WI38 (cell line): ENCODE data around the gene MYOT.

ENCODE experiments used
- H3K4me3 ChIP-seq: 2 replicates; pipeline ENCODE4 v1.5.1; 2011; ENCODE audit warnings: low read depth, mild to moderate bottlenecking, control low read depth, low read length
- TF ChIP-seq, protein P1 (sequence below): IDR thresholded peaks from 2 replicates; pipeline ENCODE4 v1.5.1; 2012; ENCODE audit warnings: low read depth, mild to moderate bottlenecking, control low read depth, low read length

MYOT gene

GRCh38 chr5:137870647-137871339 is 3.1 kb downstream of the MYOT start:
- TF ChIP-seq, protein P1, sequence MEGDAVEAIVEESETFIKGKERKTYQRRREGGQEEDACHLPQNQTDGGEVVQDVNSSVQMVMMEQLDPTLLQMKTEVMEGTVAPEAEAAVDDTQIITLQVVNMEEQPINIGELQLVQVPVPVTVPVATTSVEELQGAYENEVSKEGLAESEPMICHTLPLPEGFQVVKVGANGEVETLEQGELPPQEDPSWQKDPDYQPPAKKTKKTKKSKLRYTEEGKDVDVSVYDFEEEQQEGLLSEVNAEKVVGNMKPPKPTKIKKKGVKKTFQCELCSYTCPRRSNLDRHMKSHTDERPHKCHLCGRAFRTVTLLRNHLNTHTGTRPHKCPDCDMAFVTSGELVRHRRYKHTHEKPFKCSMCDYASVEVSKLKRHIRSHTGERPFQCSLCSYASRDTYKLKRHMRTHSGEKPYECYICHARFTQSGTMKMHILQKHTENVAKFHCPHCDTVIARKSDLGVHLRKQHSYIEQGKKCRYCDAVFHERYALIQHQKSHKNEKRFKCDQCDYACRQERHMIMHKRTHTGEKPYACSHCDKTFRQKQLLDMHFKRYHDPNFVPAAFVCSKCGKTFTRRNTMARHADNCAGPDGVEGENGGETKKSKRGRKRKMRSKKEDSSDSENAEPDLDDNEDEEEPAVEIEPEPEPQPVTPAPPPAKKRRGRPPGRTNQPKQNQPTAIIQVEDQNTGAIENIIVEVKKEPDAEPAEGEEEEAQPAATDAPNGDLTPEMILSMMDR: no peak
- no peak overlapping the region for H3K4me3 ChIP-seq

DNA sequence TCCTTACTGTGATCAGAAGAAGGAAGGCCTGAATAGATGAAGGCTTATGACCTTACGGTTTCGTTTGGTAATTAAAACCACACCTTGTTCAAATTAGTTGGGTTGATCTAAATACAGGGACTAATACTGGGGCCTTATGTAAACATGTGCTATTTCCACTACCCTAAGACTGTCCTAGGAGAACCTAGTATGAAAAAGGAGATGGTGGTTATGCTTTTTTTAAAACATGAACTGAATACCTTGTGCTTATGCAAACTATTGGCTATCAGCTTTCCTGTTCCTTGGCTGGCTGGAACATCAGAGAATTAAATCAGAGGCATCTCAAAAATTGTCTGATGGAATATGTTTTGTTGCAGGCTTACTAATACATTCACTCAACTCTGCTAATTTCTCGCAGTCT is 3.9 kb downstream of the MYOT start:
- TF ChIP-seq, protein P1: no peak
- no peak overlapping the region for H3K4me3 ChIP-seq

GRCh38 chr5:137872466-137872865 is 4.8 kb downstream of the MYOT start:
- TF ChIP-seq, protein P1: no peak
- H3K4me3 ChIP-seq: no peak overlapping the region

DNA sequence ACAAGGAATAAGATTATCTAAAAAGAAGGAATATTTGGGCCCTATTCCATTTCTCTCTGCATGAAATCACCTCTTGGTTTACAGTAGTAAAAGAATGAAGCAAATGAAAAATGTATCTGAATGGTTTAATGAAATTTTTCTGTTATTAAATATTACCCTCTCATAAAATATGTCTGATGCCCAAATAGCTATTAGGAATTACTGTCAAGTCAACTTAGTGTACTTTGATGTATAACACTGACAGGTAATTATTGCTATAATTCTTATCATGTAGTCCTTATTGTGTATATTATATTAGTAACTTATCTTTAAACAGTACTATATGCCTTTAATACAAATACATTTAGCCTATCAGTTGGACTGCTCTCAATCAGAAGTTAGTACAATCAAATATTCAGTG is 8.4 kb downstream of the MYOT start:
- TF ChIP-seq, protein P1: no peak
- H3K4me3 ChIP-seq: no peak overlapping the region

- TF ChIP-seq, protein P1: no peak
- no peak overlapping the region for H3K4me3 ChIP-seq
Measured at GRCh38 chr5:137880313-137880712, 12.7 kb downstream of the MYOT start.

DNA sequence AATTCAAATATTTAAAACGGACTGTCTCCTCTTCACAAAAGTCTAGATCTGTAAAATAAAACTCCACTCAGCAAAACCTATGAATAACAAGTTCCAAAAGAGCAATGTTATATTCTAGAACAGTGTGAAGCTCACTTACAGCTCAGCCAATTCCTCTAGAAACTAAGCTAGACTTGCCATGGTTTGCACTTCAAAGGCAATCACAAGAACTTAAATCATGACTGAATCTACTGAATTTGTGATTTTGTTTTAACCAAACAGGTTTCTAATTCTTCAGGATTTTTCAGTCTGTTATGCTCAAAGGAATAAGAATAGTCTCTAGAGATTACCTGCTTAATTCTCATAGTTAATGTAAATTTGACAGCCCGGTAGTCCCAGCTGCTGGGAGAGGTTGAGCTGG is 20.2 kb downstream of the MYOT start:
- TF ChIP-seq, protein P1: no peak
- H3K4me3 ChIP-seq: no peak overlapping the region

DNA sequence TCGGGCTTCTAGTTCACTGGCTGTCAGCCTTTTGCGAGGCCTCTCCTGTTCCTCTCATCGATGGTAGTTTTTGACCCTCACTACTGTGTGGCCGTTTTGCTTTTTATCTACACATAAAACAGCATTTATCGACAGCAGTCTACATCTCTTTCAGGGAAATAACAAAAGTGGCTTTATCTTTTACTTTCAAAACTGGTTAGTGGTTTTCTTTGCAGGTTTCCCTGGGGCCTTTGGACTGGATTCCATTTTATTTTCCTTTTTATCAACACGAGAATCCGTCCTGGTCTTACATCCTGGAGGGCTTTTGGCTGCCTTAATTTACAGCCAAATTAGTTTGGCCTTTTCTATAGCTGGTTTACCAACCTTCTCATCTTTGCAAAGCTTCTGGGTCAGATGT is 20.8 kb downstream of the MYOT start:
- peak overlapping the region; percentile 63 for H3K4me3 ChIP-seq
- TF ChIP-seq, protein P1: no peak
